ENCODE measurements around the gene MYLK4. TPM values are rescaled to one million over a fixed set of nuclear protein-coding genes. Genes with fewer than 3 reads are reported as not detected.

Gene MYLK4
- total and polyA plus RNA-seq, 5 donors from 2014 or later = 0.20 to 0.91 (median 0.37) TPM; not detected in 2

- Histone ChIP-seq H3K36me3 (ENCODE audit: control insufficient read depth, insufficient read depth, low read length) (peaks cover 57% of the 10 kb centered on the region), H3K4me3 (ENCODE audit: low read depth, low read length) (no peak overlapping the region), H3K27me3 (ENCODE audit: control insufficient read depth, insufficient read depth, low read length) (no peaks in the 10 kb centered on the region), H3K27ac (ENCODE audit: insufficient read depth, low read length, poor library complexity, severe bottlenecking) (no peak overlapping the region), H3K9me3 (ENCODE audit: control insufficient read depth in 2 of 2, low read length in 2 of 2) (no peaks in the 10 kb centered on the region), H3K4me1 (ENCODE audit: control insufficient read depth, insufficient read depth, low read length, poor library complexity, severe bottlenecking) (no peaks in the 10 kb centered on the region)
- H3K4me1 Mint-ChIP-seq = peaks cover 5 to 23% (median 17%) of the 10 kb centered on the region in 4 donors
- H3K9me3 Mint-ChIP-seq = no peaks in the 10 kb centered on the region
- DNase-seq (no peak), ATAC-seq (ENCODE audit: low read depth in 2 of 2) (no peak)
- H3K4me3 Mint-ChIP-seq = no peak overlapping the region
- H3K27ac Mint-ChIP-seq = peak overlapping the region in 2 of 3 donors; percentile 3 to 17
- H3K27me3 Mint-ChIP-seq = no peaks in the 10 kb centered on the region
- H3K36me3 Mint-ChIP-seq = peaks cover 52% of the 10 kb centered on the region
These were observed 33.3 kb upstream of the MYLK4 start for GRCh38 chr6:2784061-2784460.

- H3K4me1 Mint-ChIP-seq = peaks cover 5 to 28% (median 18%) of the 10 kb centered on the region in 4 donors
- DNase-seq (no peak), ATAC-seq (ENCODE audit: low read depth in 2 of 2) (no peak)
- peak overlapping the region; percentile 3 to 18 (median 17) for H3K27ac Mint-ChIP-seq
- H3K4me1 ChIP-seq (ENCODE audit: control insufficient read depth, insufficient read depth, low read length, poor library complexity, severe bottlenecking) = no peaks in the 10 kb centered on the region
- H3K4me3 ChIP-seq (ENCODE audit: low read depth, low read length) = no peak overlapping the region
- no peaks in the 10 kb centered on the region for H3K9me3 ChIP-seq (ENCODE audit: control insufficient read depth in 2 of 2, low read length in 2 of 2)
- H3K27ac ChIP-seq (ENCODE audit: insufficient read depth, low read length, poor library complexity, severe bottlenecking) = no peak overlapping the region
- H3K4me3 Mint-ChIP-seq = peak overlapping the region in 1 of 4 donors; percentile 12
- peaks cover 59% of the 10 kb centered on the region for H3K36me3 Mint-ChIP-seq
- H3K27me3 ChIP-seq (ENCODE audit: control insufficient read depth, insufficient read depth, low read length) = no peaks in the 10 kb centered on the region
- no peaks in the 10 kb centered on the region for H3K27me3 Mint-ChIP-seq
- H3K36me3 ChIP-seq (ENCODE audit: control insufficient read depth, insufficient read depth, low read length) = peaks cover 64% of the 10 kb centered on the region
- H3K9me3 Mint-ChIP-seq = no peaks in the 10 kb centered on the region
These were observed 32.7 kb upstream of the MYLK4 start for GRCh38 chr6:2783188-2783963.

GRCh38 chr6:2782825-2783187, 32.1 kb upstream of the MYLK4 start:
- H3K9me3 Mint-ChIP-seq = no peaks in the 10 kb centered on the region
- peaks cover 56% of the 10 kb centered on the region for H3K36me3 Mint-ChIP-seq
- H3K4me1 Mint-ChIP-seq = peaks cover 5 to 32% (median 19%) of the 10 kb centered on the region in 4 donors
- no peak for ATAC-seq (ENCODE audit: low read depth in 2 of 2)
- no peaks in the 10 kb centered on the region for H3K9me3 ChIP-seq (ENCODE audit: control insufficient read depth in 2 of 2, low read length in 2 of 2)
- peak overlapping the region in 1 of 3 donors; percentile 18 for H3K27ac Mint-ChIP-seq
- H3K4me3 Mint-ChIP-seq = no peak overlapping the region
- H3K27me3 Mint-ChIP-seq = no peaks in the 10 kb centered on the region
- H3K36me3 ChIP-seq (ENCODE audit: control insufficient read depth, insufficient read depth, low read length) = peaks cover 66% of the 10 kb centered on the region
- no peak overlapping the region for H3K27ac ChIP-seq (ENCODE audit: insufficient read depth, low read length, poor library complexity, severe bottlenecking)
- no peak overlapping the region for H3K4me3 ChIP-seq (ENCODE audit: low read depth, low read length)
- H3K27me3 ChIP-seq (ENCODE audit: control insufficient read depth, insufficient read depth, low read length) = no peaks in the 10 kb centered on the region
- no peaks in the 10 kb centered on the region for H3K4me1 ChIP-seq (ENCODE audit: control insufficient read depth, insufficient read depth, low read length, poor library complexity, severe bottlenecking)
- DNase-seq = no peak

- ATAC-seq (ENCODE audit: low read depth in 2 of 2) = no peak
- no peak for DNase-seq
- Mint-ChIP-seq H3K36me3 (peaks cover 55% of the 10 kb centered on the region), H3K9me3 (no peaks in the 10 kb centered on the region), H3K27me3 (no peaks in the 10 kb centered on the region), H3K27ac (no peak overlapping the region), H3K4me3 (no peak overlapping the region), H3K4me1 (peaks cover 5 to 36% (median 21%) of the 10 kb centered on the region in 4 donors)
- Histone ChIP-seq H3K36me3 (ENCODE audit: control insufficient read depth, insufficient read depth, low read length) (peaks cover 66% of the 10 kb centered on the region), H3K27ac (ENCODE audit: insufficient read depth, low read length, poor library complexity, severe bottlenecking) (no peak overlapping the region), H3K27me3 (ENCODE audit: control insufficient read depth, insufficient read depth, low read length) (no peaks in the 10 kb centered on the region), H3K4me3 (ENCODE audit: low read depth, low read length) (no peak overlapping the region), H3K9me3 (ENCODE audit: control insufficient read depth in 2 of 2, low read length in 2 of 2) (no peaks in the 10 kb centered on the region), H3K4me1 (ENCODE audit: control insufficient read depth, insufficient read depth, low read length, poor library complexity, severe bottlenecking) (no peaks in the 10 kb centered on the region)
These were observed 31.6 kb upstream of the MYLK4 start for GRCh38 chr6:2782356-2782708.

GRCh38 chr6:2781685-2782355, 31.1 kb upstream of the MYLK4 start:
- Histone ChIP-seq H3K4me1 (ENCODE audit: control insufficient read depth, insufficient read depth, low read length, poor library complexity, severe bottlenecking) (no peaks in the 10 kb centered on the region), H3K27ac (ENCODE audit: insufficient read depth, low read length, poor library complexity, severe bottlenecking) (no peak overlapping the region), H3K4me3 (ENCODE audit: low read depth, low read length) (no peak overlapping the region), H3K36me3 (ENCODE audit: control insufficient read depth, insufficient read depth, low read length) (peaks cover 63% of the 10 kb centered on the region), H3K9me3 (ENCODE audit: control insufficient read depth in 2 of 2, low read length in 2 of 2) (no peaks in the 10 kb centered on the region), H3K27me3 (ENCODE audit: control insufficient read depth, insufficient read depth, low read length) (no peaks in the 10 kb centered on the region)
- H3K36me3 Mint-ChIP-seq = peaks cover 51% of the 10 kb centered on the region
- DNase-seq = no peak
- no peaks in the 10 kb centered on the region for H3K27me3 Mint-ChIP-seq
- no peaks in the 10 kb centered on the region for H3K9me3 Mint-ChIP-seq
- ATAC-seq (ENCODE audit: low read depth in 2 of 2) = no peak
- peaks cover 5 to 39% (median 22%) of the 10 kb centered on the region in 4 donors for H3K4me1 Mint-ChIP-seq
- H3K4me3 Mint-ChIP-seq = no peak overlapping the region
- H3K27ac Mint-ChIP-seq = no peak overlapping the region

- ATAC-seq (ENCODE audit: low read depth in 2 of 2) = no peak
- H3K36me3 Mint-ChIP-seq = peaks cover 50% of the 10 kb centered on the region
These were observed 29.5 kb upstream of the MYLK4 start for GRCh38 chr6:2780102-2780737.

GRCh38 chr6:2777249-2777648, 26.5 kb upstream of the MYLK4 start:
- H3K27me3 ChIP-seq (ENCODE audit: control insufficient read depth, insufficient read depth, low read length) = no peaks in the 10 kb centered on the region
- Mint-ChIP-seq H3K9me3 (no peaks in the 10 kb centered on the region), H3K4me1 (peaks cover 0 to 57% (median 37%) of the 10 kb centered on the region in 4 donors), H3K4me3 (no peak overlapping the region), H3K27ac (peak overlapping the region in 2 of 3 donors; percentile 0 to 80), H3K36me3 (peaks cover 55% of the 10 kb centered on the region), H3K27me3 (no peaks in the 10 kb centered on the region)
- peaks cover 11% of the 10 kb centered on the region for H3K4me1 ChIP-seq (ENCODE audit: control insufficient read depth, insufficient read depth, low read length, poor library complexity, severe bottlenecking)
- peaks cover 67% of the 10 kb centered on the region for H3K36me3 ChIP-seq (ENCODE audit: control insufficient read depth, insufficient read depth, low read length)
- DNase-seq (no peak), ATAC-seq (ENCODE audit: low read depth in 2 of 2) (no peak)
- H3K9me3 ChIP-seq (ENCODE audit: control insufficient read depth in 2 of 2, low read length in 2 of 2) = no peaks in the 10 kb centered on the region
- H3K27ac ChIP-seq (ENCODE audit: insufficient read depth, low read length, poor library complexity, severe bottlenecking) = no peak overlapping the region
- H3K4me3 ChIP-seq (ENCODE audit: low read depth, low read length) = no peak overlapping the region

More at GRCh38 chr6:2780102-2780737, 29.5 kb upstream of the MYLK4 start:
- Mint-ChIP-seq H3K27ac (peak overlapping the region in 1 of 3 donors; percentile 25), H3K9me3 (no peaks in the 10 kb centered on the region), H3K4me3 (no peak overlapping the region), H3K27me3 (no peaks in the 10 kb centered on the region), H3K4me1 (peaks cover 5 to 48% (median 27%) of the 10 kb centered on the region in 4 donors)
- no peak overlapping the region for H3K4me3 ChIP-seq (ENCODE audit: low read depth, low read length)
- no peak overlapping the region for H3K27ac ChIP-seq (ENCODE audit: insufficient read depth, low read length, poor library complexity, severe bottlenecking)
- peaks cover 70% of the 10 kb centered on the region for H3K36me3 ChIP-seq (ENCODE audit: control insufficient read depth, insufficient read depth, low read length)
- H3K9me3 ChIP-seq (ENCODE audit: control insufficient read depth in 2 of 2, low read length in 2 of 2) = no peaks in the 10 kb centered on the region
- DNase-seq = no peak
- H3K27me3 ChIP-seq (ENCODE audit: control insufficient read depth, insufficient read depth, low read length) = no peaks in the 10 kb centered on the region
- H3K4me1 ChIP-seq (ENCODE audit: control insufficient read depth, insufficient read depth, low read length, poor library complexity, severe bottlenecking) = peaks cover 2% of the 10 kb centered on the region

Data from CD4-positive, CD25-positive, alpha-beta regulatory T cell (primary cell).